NK-92 treated with Interleukin-12 subunit alpha and Interleukin-12 subunit beta, amount 100 ng/mL, for 24 hours (cell line): ENCODE measurements around the gene KAT2A.
"Not testable (repeated sequence)": the region's sequence is repeated elsewhere in the genome, so short reads cannot be mapped to it uniquely, and the experiment has no call there.

ENCODE experiments used
- DNase-seq: peaks from one replicate; lab custom pipeline; 2025; lab: John Stamatoyannopoulos, UW

Gene KAT2A

DNA sequence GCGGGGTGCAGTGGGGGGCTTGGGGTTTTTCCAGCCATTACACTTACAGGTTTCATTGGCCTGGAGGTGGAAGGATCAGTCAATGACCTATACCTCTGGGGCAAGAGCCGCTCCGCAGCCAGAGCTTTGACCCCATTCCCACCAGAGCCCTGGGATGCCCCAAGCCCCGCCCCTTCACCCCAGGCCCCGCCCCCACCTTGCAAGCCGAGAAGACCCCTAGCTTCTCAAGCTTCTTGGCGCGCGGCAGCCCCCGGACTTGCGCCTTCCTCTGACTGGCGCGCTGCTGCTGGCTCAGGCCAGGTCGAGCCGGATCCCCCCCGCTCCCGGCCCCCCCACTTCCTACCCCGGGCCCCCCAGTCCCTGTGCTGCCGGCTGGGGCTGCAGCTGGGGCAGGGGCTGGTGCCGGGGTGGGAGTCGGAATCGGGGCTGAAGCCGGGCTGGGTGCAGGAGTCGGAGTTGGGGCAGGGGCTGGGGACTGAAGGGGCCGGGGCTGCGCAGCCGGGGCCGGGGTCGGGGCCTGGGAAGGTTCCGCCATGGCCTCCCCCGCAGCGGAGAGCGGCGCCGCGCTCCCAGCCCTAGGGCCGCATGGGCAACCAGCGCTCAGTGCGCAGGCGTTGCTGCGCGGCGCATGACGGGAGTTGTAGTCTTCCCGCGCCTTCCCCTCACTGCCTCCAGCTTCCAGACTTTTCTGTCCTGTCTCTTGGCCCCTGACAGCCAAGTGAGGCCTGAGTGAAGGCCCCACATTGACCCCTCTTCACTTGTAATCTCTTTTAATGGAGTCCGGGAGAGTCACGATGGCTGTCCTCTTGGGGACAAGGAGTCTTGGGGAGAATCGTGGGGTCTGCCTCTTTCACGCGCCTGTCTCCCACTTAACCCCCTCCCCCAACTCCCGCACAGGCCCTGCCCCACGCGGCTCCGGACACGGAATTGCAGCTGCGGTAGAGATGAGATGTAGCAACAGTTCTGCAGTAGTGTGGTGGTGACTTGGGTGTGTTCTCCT, at the start of gene KAT2A:
Gene KAT2A (minus strand): TSS at position 598 of the 1,000 bp plus-strand sequence. CDS start 63 bp downstream, at position 535.
- peak; percentile 59 for DNase-seq

DNA sequence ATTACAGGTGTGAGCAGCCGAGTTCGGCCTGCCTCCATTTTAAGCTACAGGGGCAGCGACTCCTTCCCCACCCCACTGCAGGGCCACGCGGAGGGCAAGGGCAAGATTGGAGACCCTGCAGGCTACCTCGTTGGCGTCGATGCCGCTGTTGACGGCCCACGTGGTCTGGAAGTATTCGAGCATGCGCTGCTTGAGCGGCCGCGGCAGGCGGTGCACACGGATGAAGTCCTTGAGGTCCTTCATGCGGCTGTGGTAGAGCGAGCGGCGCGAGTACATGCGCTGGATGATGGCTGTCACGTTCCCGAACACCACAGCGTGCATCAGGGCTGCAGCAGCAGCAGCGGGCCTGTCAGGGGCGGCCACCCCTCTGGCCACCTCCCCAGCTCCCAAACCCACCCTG, 48.2 kb upstream of the KAT2A start:
- DNase-seq = no peak

DNA sequence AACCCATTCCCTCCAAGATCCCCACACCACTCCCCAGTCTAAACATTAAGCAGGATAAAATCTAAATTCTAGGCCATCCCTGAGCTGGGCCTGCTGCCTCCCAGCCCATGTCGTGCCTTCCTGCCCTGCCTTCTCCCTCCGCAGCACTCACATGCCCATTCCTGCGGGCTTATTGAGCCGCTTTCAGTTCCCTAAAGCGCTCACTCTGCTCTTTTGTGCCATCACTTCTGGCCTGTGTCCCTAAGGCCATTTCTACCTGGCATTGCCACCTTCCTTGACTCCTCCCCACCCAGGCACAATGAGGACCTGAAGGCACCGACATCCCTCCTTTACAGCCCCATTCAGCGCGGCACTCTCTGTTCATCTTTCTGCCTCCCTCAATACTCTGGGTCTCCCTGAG, 46.6 kb upstream of the KAT2A start:
- no peak for DNase-seq

DNA sequence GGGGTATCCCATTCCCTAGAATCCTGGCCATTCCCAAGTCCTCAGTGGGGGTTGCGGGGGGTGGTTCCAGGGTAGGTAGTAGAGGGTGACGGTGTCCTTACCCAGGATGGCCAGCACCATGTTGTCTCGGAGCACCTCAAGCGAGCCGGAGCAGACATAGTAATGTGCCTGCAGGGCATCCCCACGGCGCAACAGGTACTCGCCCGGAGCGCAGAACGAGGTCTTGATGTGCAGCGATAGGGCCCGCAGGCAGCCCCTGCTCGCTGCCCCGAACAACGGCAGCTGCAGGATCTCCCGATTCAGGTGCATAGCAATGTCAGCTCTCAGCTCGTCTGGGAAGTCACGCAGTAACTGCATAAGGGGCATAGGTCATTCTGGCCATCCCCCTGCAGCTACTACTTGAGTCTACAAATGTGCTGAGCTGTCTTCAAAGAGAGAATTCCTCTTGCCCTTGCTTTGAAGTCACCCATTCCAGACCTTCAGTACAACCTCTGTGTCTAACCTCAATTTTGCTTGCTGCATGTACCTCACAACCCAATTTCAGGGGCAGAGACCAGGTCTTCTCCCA, 45.1 kb upstream of the KAT2A start:
- DNase-seq = no peak

DNA sequence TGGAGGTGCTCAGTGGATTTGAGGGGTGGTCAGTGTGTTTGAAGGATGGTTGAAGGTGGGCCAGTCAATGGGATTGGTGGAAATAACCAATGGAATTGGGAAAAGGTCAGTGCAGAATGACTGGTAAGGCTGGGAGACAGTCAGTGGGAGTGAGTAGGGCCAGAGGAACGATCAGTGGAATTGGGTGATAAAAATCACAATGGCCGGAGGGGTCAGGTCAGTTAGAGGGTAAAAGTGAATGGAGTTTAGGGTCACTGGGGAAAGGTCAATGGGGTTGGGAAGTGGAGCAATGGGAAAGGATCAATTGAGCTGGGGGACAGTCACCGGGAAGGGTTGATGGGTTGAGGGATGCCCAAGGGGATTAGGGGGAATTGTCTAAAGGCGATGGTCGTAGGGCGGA, 44.6 kb upstream of the KAT2A start:
- no peak for DNase-seq

DNA sequence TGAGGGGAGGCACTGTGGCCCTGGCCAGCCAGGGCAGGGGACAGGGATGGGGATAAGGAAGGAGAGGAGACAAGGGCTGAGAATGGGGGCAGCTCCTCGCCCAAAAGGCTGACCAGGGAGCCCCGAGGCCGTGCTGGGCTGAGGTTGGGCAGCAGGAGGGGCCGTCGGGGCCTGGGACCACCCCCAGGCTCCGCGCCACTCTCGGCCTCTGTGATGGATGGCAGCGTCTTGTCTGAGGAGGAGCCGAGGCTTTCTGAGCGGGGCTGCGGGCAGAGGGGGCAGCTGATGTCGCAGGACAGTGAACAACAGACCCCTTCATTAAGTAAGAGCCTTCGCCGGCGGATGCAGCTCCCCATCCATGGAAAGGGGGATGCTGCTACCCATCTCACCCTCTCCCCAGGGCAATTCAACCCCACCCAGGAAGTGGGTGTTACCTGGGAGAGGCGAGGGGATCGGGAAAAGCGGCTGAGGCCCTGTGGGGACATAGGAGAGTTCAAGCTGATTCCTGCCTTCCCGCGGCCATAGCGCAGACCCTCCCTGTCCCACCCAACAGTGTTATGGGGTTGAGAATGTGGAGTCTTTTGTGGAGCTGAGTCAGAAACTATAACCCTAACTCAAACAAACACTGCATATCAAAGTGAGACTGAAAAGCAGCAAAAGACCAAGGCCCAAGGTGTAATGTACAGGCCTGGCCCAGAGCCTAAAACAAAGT, 42.7 kb upstream of the KAT2A start:
- no peak for DNase-seq

DNA sequence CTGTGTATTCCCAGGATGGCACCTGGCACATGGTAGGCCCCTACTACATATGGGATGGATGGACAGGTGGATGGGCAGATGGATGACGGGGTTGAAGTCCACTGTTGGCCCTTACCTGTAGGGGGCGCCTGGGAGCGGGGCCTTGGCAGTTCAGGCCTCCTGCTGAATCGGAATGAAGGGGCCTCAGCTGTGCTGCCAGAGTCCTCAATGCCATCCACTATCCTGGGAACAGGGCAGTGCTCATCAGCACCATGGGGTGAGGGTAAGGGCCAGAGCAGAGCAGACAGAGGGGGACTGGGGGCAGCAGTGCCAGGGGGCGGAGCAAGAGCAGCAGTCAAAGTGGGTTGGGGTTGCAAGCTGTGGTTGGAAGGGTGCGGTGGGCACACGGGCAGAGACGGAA, 41.9 kb upstream of the KAT2A start:
- peak; percentile 6 for DNase-seq

DNA sequence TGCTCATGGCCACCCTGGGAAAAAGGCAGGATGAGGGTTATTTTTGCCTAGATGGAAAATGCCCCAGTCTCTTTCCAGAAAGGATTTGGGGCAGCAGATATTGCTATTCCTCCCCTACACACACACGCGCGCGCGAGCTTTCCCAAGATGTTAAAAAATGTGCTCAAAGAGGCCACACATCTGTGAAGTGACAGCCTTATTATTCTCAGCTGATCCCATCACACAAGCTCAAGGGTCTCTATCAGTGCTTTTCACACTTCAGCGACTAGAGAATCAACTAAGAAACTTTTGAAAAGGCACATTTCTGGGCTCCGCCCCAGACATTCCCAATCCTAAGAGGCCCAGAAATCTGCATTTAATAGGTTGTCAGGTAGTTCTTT, 39.4 kb upstream of the KAT2A start:
- no peak for DNase-seq

DNA sequence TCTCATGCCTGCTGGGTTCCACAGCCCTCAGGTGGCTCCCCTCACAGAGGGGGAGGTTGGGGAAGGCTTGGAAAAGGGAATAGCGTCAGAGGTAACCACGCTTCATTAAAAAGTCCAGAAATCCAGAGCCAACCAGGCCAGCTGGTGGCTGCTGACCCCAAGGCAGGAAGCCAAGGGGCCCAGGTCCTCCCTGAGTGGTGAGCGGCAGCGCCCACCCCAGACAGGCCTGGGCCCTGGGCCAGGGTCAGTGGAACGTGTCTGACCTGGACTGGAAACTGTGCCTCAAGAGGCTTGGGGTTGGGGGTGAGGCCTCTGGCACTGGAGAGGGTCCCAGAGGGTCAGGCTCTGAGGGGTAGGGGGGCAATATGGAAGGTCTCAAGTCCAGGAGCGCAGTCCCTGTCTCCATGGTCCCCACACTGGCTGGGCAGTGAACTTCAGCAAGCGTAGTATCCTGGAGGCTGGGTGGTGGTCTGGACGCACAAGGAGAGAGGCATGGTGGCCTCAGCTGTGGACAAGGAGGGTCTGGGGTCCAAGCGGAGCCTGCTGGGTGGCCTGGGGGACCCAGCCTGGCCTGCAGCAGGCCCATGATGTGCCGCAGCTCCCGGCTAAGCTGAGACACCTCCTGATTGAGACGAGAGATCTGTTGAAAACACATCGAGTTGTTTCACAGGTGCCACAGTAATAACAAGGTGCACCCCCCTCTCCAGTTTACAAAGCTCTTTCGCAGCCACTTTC, 38.8 kb upstream of the KAT2A start:
- no peak for DNase-seq

DNA sequence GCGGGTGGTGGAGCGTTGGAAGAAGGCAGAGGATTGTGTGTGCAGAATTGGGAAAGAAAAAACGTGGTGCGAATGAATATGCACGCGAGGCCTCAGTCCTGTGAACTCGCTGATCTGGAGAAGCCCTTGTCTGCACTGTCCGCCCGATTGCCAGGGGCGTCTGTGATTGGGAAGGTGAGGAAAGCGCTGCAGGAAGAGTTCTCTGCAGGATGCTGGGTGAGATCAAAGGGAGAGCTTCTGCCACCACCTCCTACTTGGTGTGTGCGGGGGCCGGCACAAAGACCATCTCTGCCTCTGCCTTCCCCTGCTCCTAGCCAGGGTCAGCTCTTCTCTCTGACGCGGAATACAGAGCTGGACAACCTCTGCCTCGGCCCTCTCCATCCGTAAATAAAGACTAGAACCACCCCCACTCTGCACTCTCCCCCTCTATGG, 34.5 kb upstream of the KAT2A start:
- DNase-seq = no peak

DNA sequence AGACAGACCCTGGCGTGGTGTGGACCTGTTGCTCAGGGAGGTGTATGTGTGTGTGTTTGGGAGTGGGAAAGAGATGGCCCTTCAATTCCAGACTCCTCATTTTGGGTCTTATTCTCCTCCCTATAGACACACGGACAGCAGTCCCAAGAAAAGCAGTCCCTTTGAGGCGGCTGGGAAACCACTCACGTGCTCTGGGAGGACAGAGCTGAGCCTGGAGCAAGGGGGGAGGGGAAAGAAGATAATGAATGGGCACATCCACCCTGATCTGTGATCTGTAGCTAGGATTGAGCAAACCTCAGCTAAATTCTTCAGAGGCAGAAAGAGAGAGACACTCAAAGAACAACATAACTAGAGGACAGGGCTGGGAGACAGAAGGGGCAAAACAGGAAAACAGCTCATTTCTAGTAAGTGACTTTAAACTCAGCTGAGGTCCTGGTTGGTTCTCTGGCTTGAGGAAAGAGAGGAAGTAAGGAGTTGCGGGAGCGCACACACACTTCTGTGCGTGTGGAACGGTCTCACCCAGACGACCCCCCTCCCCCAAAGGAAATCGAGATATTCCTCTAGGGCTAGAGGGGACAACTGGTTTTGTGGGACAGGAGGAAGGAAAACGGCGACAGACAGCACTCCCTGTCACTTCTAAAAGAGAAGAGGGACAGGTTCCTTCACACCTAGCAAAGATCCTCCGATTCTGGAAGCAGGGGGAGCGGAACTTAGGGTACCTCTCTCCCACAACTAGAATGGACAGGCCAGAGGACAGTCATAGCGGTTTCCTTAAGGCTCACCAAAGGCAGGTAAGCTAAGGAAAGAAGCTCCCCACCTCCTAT, 33.0 kb upstream of the KAT2A start:
- no peak for DNase-seq

DNA sequence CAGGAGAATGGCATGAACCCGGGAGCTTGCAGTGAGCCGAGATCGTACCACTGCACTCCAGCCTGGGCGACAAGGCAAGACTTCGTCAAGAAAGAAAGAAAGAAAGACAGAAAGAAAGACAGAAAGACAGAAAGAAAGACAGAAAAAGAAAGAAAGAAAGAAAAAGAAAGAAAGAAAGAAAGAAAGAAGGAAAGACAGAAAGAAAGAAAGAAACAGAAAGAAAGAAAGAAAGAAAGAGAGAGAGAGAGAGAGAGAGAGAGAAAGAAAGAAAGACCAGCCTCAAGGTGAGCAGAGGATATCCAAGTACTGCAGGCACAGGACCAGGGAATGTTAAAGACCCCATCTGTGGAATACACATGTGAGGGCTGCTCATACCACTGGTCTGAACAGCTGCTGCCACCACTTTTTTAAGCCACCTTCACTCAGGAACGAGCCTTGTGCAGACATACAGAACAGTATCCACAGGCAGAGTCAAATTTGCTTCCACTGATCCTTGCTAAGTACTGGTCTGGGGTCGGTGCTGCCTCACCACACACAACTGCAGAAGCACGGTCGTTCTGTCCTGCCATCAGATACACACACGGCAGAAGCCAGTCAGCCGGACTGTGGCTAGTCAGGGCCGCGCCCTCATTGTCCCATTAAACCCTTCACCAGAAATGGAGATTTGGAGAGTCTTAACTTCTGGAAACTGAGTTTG, 25.9 kb upstream of the KAT2A start:
- no peak for DNase-seq

DNA sequence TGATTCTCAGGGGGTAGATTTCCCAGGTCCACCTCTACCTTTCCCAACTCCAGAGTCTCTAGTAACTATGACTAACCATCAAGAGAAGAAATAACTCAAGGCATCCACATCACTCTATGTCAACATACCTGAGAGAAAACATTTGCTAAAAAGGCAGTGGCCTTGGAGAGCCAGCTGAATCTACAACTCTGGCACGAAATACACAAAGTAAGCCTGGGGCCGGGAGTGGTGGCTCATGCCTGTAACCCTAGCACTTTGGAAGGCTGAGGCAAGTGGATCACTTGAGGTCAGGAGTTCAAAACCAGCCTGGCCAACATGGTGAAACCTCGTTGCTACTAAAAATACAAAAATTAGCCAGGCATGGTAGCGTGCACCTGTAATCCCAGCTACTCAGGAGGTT, 22.0 kb upstream of the KAT2A start:
- DNase-seq = not testable (repeated sequence)

DNA sequence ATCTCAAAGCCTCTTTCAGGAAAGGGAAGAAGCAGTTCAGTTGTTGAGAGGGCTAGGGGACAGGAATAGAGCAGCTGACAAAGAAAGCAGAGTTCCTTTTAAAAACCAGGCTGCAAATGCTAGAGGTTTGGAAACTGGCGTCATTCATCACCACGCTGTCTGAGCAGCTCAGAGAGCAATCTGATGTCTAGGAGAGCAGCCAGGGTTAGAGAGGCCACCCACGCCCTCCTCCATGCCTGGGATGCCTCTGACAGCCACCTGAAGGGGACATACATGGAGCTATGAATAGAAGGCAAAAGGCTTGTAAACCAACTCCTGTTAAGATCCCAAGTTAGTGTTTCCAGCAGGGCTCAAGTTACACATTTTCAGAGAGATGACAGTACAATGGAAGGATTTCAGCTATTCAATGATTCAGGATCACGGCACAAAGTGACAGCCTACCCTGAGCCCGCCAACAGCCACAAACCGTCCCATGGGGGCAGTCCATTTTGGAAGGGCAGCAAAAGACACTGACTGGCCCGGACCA, 21.3 kb upstream of the KAT2A start:
- no peak for DNase-seq

DNA sequence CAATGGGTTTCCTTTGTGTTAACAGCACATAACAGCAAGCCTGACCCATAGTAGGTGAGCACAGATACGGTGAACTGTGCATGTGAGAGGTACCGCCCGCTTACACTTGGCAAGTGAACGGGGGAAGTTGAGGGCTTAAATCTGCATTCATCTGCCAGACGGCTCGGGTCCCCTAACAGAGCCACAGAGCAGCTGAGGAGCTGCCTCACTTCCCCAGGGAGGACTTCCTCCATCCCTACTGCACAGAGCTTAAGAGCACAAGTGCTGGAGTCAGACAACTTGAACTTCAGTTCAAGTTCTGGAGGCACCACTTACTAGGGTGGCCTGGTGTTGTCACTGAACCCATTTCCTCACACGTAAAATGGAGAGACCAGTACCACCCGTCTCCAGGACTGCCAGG, 20.2 kb upstream of the KAT2A start:
- DNase-seq = no peak

DNA sequence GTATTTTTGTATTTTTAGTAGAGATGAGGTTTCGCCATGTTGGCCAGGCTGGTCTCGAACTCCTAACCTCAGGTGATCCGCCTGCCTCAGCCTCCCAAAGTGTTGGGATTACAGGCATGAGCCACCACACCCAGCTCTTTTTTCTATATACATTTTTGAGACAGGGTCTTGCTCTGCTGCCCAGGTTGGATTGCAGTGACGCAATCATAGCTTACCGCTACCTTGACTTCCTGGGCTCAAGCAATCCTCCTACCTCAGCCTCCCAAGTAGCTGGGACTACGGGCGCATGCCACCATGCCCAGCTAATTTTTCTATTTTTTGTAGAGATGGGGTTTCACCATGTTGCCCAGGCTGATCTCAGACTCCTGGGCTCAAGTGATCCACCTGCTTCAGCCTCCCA, 19.5 kb upstream of the KAT2A start:
- not testable (repeated sequence) for DNase-seq

DNA sequence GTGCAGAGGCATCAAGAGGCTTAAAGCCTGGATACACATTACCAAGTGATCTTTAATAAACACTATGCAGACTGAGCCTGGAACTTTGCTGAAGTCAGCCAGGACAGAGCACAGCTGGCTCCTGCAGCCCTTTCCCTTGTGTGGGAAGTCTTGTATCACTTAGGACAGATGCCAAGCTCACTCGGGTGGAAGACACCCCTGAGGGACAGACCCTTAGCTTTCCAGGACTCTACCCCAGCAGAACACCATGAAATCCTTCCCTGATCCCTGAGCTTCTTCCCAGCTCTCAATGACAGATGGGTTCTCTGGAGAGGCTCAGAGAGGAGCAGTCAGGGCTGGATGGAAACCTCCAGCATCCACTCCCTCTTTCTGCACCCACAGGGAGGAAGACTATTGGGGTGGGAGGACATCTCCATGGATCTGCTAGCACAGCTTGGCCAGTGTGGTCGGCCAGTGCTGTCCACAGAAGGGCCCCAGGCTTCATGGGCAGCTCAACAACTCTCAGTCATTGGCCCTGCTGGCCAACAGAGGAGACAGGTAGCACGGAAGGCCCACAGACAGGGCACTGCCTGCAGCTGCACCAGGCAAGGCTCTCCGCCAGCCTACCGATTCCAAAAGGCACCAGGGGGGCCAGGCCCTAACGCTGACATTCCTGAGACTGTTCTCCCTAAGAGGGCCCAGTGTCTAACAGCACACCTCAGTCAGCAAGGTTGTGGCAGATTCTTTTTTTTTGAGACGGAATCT, 17.8 kb upstream of the KAT2A start:
- no peak for DNase-seq

DNA sequence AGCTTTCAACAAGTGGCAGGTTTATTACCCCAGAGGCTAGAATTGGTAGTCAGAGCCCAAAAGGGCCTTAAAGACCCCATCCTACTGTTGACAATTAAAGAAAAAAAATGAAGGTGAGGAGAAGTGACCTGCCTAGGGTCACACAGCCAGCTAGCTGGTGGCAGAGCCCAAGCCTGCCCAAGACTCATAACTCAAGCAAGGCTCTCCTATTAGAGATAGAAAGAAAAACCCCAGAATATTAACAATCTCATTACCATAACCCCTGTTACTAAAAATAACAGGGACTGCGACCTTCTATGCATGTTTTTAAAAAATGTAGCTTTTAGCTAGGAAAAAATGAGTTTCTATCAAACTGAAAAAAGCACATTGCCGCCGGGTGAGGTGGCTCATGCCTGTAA, 15.5 kb upstream of the KAT2A start:
- DNase-seq = no peak
